Neural cell (in vitro differentiated cells): ENCODE results near the gene GRAP. TPM values are rescaled to one million over a fixed set of nuclear protein-coding genes. Genes with fewer than 3 reads are reported as not detected.

Experiments used
- H2AFZ ChIP-seq: fragments of 200-600, 300-800 bp; sonication (generic), shearing (Covaris generic); 2 replicates; pipeline ENCODE4 v1.6.0; 2014; ENCODE audit warnings: low read depth, mild to moderate bottlenecking, antibody characterized with exemption, low read length, moderate library complexity
- H3F3A ChIP-seq: fragments of 200-600 bp; shearing (Covaris generic); 2 replicates; pipeline ENCODE4 v1.6.1; 2016; ENCODE audit warnings: mild to moderate bottlenecking, moderate library complexity, mixed read lengths, antibody characterized with exemption, low read length; ENCODE audit not compliant: insufficient read depth, poor library complexity, severe bottlenecking
- H3K27ac ChIP-seq: fragments of 200-600, 300-800 bp; sonication (generic), shearing (Covaris generic); 2 replicates; pipeline ENCODE4 v1.5.1; 2014; ENCODE audit warnings: mild to moderate bottlenecking, low read length, moderate library complexity
- H3K27me3 ChIP-seq: fragments of 300-800, 200-600 bp; sonication (generic), shearing (Covaris generic); 2 replicates; pipeline ENCODE4 v1.6.0; 2014; ENCODE audit warnings: mild to moderate bottlenecking, low read depth, low read length, moderate library complexity; ENCODE audit not compliant: insufficient read depth
- H3K36me3 ChIP-seq: fragments of 300-800, 200-600 bp; sonication (generic), shearing (Covaris generic); 2 replicates; pipeline ENCODE4 v1.5.1; 2014; ENCODE audit warnings: mild to moderate bottlenecking, antibody characterized with exemption, low read length, moderate library complexity; ENCODE audit not compliant: insufficient read depth
- H3K4me2 ChIP-seq: fragments of 300-800, 200-600 bp; sonication (generic), shearing (Covaris generic); 2 replicates; pipeline ENCODE4 v1.6.0; 2014; ENCODE audit warnings: mild to moderate bottlenecking, low read length
- H3K4me3 ChIP-seq: fragments of 300-800, 200-600 bp; sonication (generic), shearing (Covaris generic); 2 replicates; pipeline ENCODE4 v1.5.1; 2014; ENCODE audit warnings: mild to moderate bottlenecking, low read length, moderate library complexity
- H3K79me2 ChIP-seq: fragments of 200-600 bp; shearing (Covaris generic); replicated peaks from 2 replicates; pipeline ENCODE4 v1.6.0; 2014; ENCODE audit warnings: mild to moderate bottlenecking, low read length, moderate library complexity; ENCODE audit not compliant: insufficient read depth
- H3K9ac ChIP-seq: fragments of 300-800, 200-600 bp; sonication (generic), shearing (Covaris generic); 2 replicates; pipeline ENCODE4 v1.6.1; 2016; ENCODE audit warnings: mild to moderate bottlenecking, low read length, mixed read lengths
- H3K9me2 ChIP-seq: fragments of 200-600 bp; shearing (Covaris generic); 2 replicates; pipeline ENCODE4 v1.6.1; 2016; ENCODE audit warnings: mild to moderate bottlenecking, low read length, mixed read lengths; ENCODE audit not compliant: insufficient read depth
- H3K9me3 ChIP-seq: fragments of 200-600, 300-800 bp; sonication (generic), shearing (Covaris generic); 2 replicates; pipeline ENCODE4 v1.6.1; 2016; ENCODE audit warnings: mild to moderate bottlenecking, mixed run types, low read length, moderate library complexity, mixed read lengths
- H4K20me1 ChIP-seq: fragments of 200-600 bp; shearing (Covaris generic); 2 replicates; pipeline ENCODE4 v1.6.1; 2016; ENCODE audit warnings: mild to moderate bottlenecking, mixed run types; ENCODE audit not compliant: insufficient read depth
- EP300 ChIP-seq: fragments of 450-650 bp; conservative IDR thresholded peaks from 2 replicates; pipeline ENCODE4 v1.6.1; 2014; ENCODE audit warnings: antibody characterized with exemption, mild to moderate bottlenecking, moderate library complexity; ENCODE audit not compliant: poor library complexity, severe bottlenecking
- EZH2 ChIP-seq: fragments of 200-600, 300-800 bp; shearing (Covaris generic), sonication (generic); IDR thresholded peaks from 2 replicates; pipeline ENCODE4 v1.6.1; 2014; ENCODE audit warnings: antibody characterized with exemption, low read length, borderline replicate concordance, mild to moderate bottlenecking; ENCODE audit not compliant: insufficient read depth, poor library complexity, severe bottlenecking
- MXI1 ChIP-seq: fragments of 450-650 bp; conservative IDR thresholded peaks from 2 replicates; pipeline ENCODE4 v1.6.1; 2014; ENCODE audit warnings: antibody characterized with exemption, mild to moderate bottlenecking; ENCODE audit not compliant: poor library complexity, severe bottlenecking
- POLR2AphosphoS5 ChIP-seq: IDR thresholded peaks from 2 replicates; pipeline ENCODE4 v1.6.1; 2012
- RAD21 ChIP-seq: fragments of 450-650 bp; conservative IDR thresholded peaks from 2 replicates; pipeline ENCODE4 v1.6.1; 2014; ENCODE audit warnings: antibody characterized with exemption, mild to moderate bottlenecking, moderate library complexity
- SMC3 ChIP-seq: fragments of 450-650 bp; conservative IDR thresholded peaks from 2 replicates; pipeline ENCODE4 v1.6.1; 2014; ENCODE audit warnings: antibody characterized with exemption, mild to moderate bottlenecking, moderate library complexity; ENCODE audit not compliant: poor library complexity
- TAF1 ChIP-seq: IDR thresholded peaks from 2 replicates; pipeline ENCODE4 v1.6.1; 2012; ENCODE audit warnings: low read depth
- polyA plus RNA-seq: library from polyadenylated mRNA; depleted of rRNA; stranded (reverse); fragments of >200 nt; gene quantifications from 2 replicates; pipeline ENCODE4 v1.2.3, GENCODE V29; 2014
- TF ChIP-seq, protein P1 (sequence below): fragments of 450-650 bp; IDR thresholded peaks from 2 replicates; pipeline ENCODE4 v1.5.1; 2014; ENCODE audit warnings: antibody characterized with exemption, mild to moderate bottlenecking, moderate library complexity; ENCODE audit not compliant: poor library complexity, severe bottlenecking
- TF ChIP-seq, protein P2 (sequence below): IDR thresholded peaks from 2 replicates; pipeline ENCODE4 v1.6.1; 2012; ENCODE audit warnings: borderline replicate concordance

GRAP gene
- polyA plus RNA-seq, 1 donor from 2014 or later = 0.42 TPM

GRCh38 chr17:18974407-18975149 is 72.2 kb downstream of the GRAP start:
- no peak overlapping the region for H3K27ac ChIP-seq
- H3K27me3 ChIP-seq = no peaks in the 10 kb centered on the region
- H3K9me3 ChIP-seq = no peaks in the 10 kb centered on the region
- TF ChIP-seq, protein P1, sequence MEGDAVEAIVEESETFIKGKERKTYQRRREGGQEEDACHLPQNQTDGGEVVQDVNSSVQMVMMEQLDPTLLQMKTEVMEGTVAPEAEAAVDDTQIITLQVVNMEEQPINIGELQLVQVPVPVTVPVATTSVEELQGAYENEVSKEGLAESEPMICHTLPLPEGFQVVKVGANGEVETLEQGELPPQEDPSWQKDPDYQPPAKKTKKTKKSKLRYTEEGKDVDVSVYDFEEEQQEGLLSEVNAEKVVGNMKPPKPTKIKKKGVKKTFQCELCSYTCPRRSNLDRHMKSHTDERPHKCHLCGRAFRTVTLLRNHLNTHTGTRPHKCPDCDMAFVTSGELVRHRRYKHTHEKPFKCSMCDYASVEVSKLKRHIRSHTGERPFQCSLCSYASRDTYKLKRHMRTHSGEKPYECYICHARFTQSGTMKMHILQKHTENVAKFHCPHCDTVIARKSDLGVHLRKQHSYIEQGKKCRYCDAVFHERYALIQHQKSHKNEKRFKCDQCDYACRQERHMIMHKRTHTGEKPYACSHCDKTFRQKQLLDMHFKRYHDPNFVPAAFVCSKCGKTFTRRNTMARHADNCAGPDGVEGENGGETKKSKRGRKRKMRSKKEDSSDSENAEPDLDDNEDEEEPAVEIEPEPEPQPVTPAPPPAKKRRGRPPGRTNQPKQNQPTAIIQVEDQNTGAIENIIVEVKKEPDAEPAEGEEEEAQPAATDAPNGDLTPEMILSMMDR = no peak
- no peak for TF ChIP-seq POLR2AphosphoS5
- TF ChIP-seq, protein P2, sequence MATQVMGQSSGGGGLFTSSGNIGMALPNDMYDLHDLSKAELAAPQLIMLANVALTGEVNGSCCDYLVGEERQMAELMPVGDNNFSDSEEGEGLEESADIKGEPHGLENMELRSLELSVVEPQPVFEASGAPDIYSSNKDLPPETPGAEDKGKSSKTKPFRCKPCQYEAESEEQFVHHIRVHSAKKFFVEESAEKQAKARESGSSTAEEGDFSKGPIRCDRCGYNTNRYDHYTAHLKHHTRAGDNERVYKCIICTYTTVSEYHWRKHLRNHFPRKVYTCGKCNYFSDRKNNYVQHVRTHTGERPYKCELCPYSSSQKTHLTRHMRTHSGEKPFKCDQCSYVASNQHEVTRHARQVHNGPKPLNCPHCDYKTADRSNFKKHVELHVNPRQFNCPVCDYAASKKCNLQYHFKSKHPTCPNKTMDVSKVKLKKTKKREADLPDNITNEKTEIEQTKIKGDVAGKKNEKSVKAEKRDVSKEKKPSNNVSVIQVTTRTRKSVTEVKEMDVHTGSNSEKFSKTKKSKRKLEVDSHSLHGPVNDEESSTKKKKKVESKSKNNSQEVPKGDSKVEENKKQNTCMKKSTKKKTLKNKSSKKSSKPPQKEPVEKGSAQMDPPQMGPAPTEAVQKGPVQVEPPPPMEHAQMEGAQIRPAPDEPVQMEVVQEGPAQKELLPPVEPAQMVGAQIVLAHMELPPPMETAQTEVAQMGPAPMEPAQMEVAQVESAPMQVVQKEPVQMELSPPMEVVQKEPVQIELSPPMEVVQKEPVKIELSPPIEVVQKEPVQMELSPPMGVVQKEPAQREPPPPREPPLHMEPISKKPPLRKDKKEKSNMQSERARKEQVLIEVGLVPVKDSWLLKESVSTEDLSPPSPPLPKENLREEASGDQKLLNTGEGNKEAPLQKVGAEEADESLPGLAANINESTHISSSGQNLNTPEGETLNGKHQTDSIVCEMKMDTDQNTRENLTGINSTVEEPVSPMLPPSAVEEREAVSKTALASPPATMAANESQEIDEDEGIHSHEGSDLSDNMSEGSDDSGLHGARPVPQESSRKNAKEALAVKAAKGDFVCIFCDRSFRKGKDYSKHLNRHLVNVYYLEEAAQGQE = no peak
- TF ChIP-seq EP300 = no peak
- no peak for TF ChIP-seq TAF1
- TF ChIP-seq RAD21 = no peak
- no peak for TF ChIP-seq SMC3
- TF ChIP-seq MXI1 = no peak
- TF ChIP-seq EZH2 = no peak
- H3K4me2 ChIP-seq = no peak overlapping the region
- no peaks in the 10 kb centered on the region for H3K9me2 ChIP-seq
- no peak overlapping the region for H3K9ac ChIP-seq
- H4K20me1 ChIP-seq = no peaks in the 10 kb centered on the region
- H3K79me2 ChIP-seq = no peaks in the 10 kb centered on the region
- no peak overlapping the region for H2AFZ ChIP-seq
- no peak overlapping the region for H3K4me3 ChIP-seq
- H3K36me3 ChIP-seq = no peaks in the 10 kb centered on the region
- H3F3A ChIP-seq = no peaks in the 10 kb centered on the region

- Histone ChIP-seq H3K27me3 (no peaks in the 10 kb centered on the region), H3K9me2 (no peaks in the 10 kb centered on the region), H4K20me1 (no peaks in the 10 kb centered on the region), H3K79me2 (no peaks in the 10 kb centered on the region), H2AFZ (no peak overlapping the region), H3K9me3 (no peaks in the 10 kb centered on the region), H3K9ac (no peak overlapping the region), H3F3A (no peaks in the 10 kb centered on the region), H3K4me2 (no peak overlapping the region), H3K4me3 (no peak overlapping the region), H3K36me3 (no peaks in the 10 kb centered on the region), H3K27ac (no peak overlapping the region)
- no peak for TF ChIP-seq EP300
- no peak for TF ChIP-seq SMC3
- TF ChIP-seq POLR2AphosphoS5 = no peak
- no peak for TF ChIP-seq TAF1
- no peak for TF ChIP-seq RAD21
- no peak for TF ChIP-seq EZH2
- TF ChIP-seq, protein P2 = no peak
- TF ChIP-seq, protein P1 = no peak
Observed at GRCh38 chr17:18971801-18972200, 75.0 kb downstream of the GRAP start.
